ENCODE results near the gene TNFSF15. TPM values are rescaled to one million over a fixed set of nuclear protein-coding genes. Genes with fewer than 3 reads are reported as not detected.

Gene TNFSF15
- total and polyA plus RNA-seq, 2 donors (not counting 3 experiments of a cell fraction or from before 2014, with no cell fraction given) = 8.4 to 14.3 TPM

- ChIA-PET POLR2A (no interaction called here), CTCF (no interaction called here)
- dilution Hi-C loops (cut with MboI; ENCODE audit: extremely low pct_ligation_motif_present, low sequenced_read_pairs) (no loop called here), intact Hi-C loops (cut with micrococcal nuclease) (no loop called here)
- DNase-seq (ENCODE audit: low read depth, low spot score) (no peak), FAIRE-seq (no peak)
- Histone ChIP-seq H4K20me1 (replicated peaks; ENCODE audit: control insufficient read depth, extremely low read depth, insufficient read depth, low read length) (no peaks in the 10 kb centered on the region), H3K4me1 (ENCODE audit: control insufficient read depth, extremely low read depth, insufficient read depth, low read length) (peaks cover 10% of the 10 kb centered on the region), H3K27ac (ENCODE audit: insufficient read depth, low read depth, low read length) (no peak overlapping the region), H3K4me3 (replicated peaks in 1 of 3; ENCODE audit: insufficient read depth in 1 of 3, low read depth in 1 of 3, low read length in 3 of 3) (no peak overlapping the region), H3K27me3 (ENCODE audit: control insufficient read depth in 2 of 2, insufficient read depth in 2 of 2, low read length in 2 of 2) (no peaks in the 10 kb centered on the region), H3K79me2 (ENCODE audit: control insufficient read depth, insufficient read depth, low read length) (no peaks in the 10 kb centered on the region), H3K36me3 (ENCODE audit: control insufficient read depth in 2 of 2, extremely low read depth in 1 of 2, insufficient read depth in 2 of 2, low read length in 2 of 2) (no peaks in the 10 kb centered on the region), H3K9ac (replicated peaks; ENCODE audit: extremely low read depth, insufficient read depth, low read length) (no peak overlapping the region), H3K9me1 (replicated peaks; ENCODE audit: control insufficient read depth, extremely low read depth, insufficient read depth, low read length) (no peaks in the 10 kb centered on the region), H3K9me3 (replicated peaks; ENCODE audit: control insufficient read depth, insufficient read depth, low read length) (no peaks in the 10 kb centered on the region), H2AFZ (ENCODE audit: low read depth, low read length) (no peak overlapping the region), H3K4me2 (ENCODE audit: insufficient read depth, low read length) (no peak overlapping the region)
- no peak for TF ChIP-seq EZH2 (IDR thresholded peaks at IDR 0.05; ENCODE audit: borderline replicate concordance, low read depth, low read length, severe bottlenecking)
- TF ChIP-seq CTCF (IDR thresholded peaks at IDR 0.05; ENCODE audit: extremely low read depth in 1 of 2, insufficient read depth in 1 of 2, low read depth in 1 of 2, low read length in 2 of 2) = no peak
- TF ChIP-seq JUN (IDR thresholded peaks at IDR 0.05; ENCODE audit: borderline replicate concordance, insufficient read depth, insufficient read length, low read depth) = no peak
- TF ChIP-seq FOS (IDR thresholded peaks at IDR 0.05; ENCODE audit: borderline replicate concordance, insufficient read depth, low read length) = no peak
- TF ChIP-seq MYC (IDR thresholded peaks at IDR 0.05; ENCODE audit: low read depth, low read length) = no peak
- TF ChIP-seq POLR2A (IDR thresholded peaks at IDR 0.05; ENCODE audit: low read depth, low read length) = no peak
- TF ChIP-seq GATA2 (IDR thresholded peaks at IDR 0.05; ENCODE audit: insufficient read depth, insufficient read length, low read depth, low read length) = no peak
- no peak for TF ChIP-seq MAX (IDR thresholded peaks at IDR 0.05; ENCODE audit: insufficient read depth, insufficient read length)
- no peak for TF ChIP-seq POLR2AphosphoS5 (IDR thresholded peaks at IDR 0.05; ENCODE audit: insufficient read depth, low read depth, low read length)
- no TSS peak for BruUV-seq (replicated peaks)
Observed at GRCh38 chr9:114851306-114851705, 45.5 kb upstream of the TNFSF15 start.
